DND-41 (cell line): ENCODE results near the gene PDE1C.

ENCODE experiments used
- ATAC-seq: fragments of 200-7000 bp; cut with Tn5 transposase; 3 replicates; pipeline ENCODE4 v1.9.1; 2021; ENCODE audit warnings: low read depth; ENCODE audit not compliant: insufficient read depth
- DNase-seq: peaks from one replicate; pipeline ENCODE4 v3.0.0-alpha.2; 2020
- H2AFZ ChIP-seq: 2 replicates; pipeline ENCODE4 v1.6.0; 2012; ENCODE audit warnings: low read depth, low read length
- H3K27ac ChIP-seq: 2 replicates; pipeline ENCODE4 v1.5.1; 2012; ENCODE audit warnings: low read length, inconsistent platforms
- H3K27me3 ChIP-seq: fragments of 200-600 bp; sonication (generic); 2 replicates; pipeline ENCODE4 v1.6.0; 2012; ENCODE audit warnings: low read length, mild to moderate bottlenecking, inconsistent platforms; ENCODE audit not compliant: insufficient read depth, poor library complexity
- H3K36me3 ChIP-seq: 2 replicates; pipeline ENCODE4 v1.5.1; 2012; ENCODE audit warnings: low read length, inconsistent platforms; ENCODE audit not compliant: insufficient read depth
- H3K4me1 ChIP-seq: 2 replicates; pipeline ENCODE4 v1.5.1; 2012; ENCODE audit warnings: mild to moderate bottlenecking, low read length; ENCODE audit not compliant: insufficient read depth
- H3K4me2 ChIP-seq: 2 replicates; pipeline ENCODE4 v1.6.0; 2012; ENCODE audit warnings: mild to moderate bottlenecking, moderate library complexity, low read length, inconsistent platforms; ENCODE audit not compliant: insufficient read depth
- H3K4me3 ChIP-seq, 2 experiments: fragments of 200-600 bp in 1 of 2; shearing (Covaris generic) in 1 of 2; 2 replicates each; pipeline ENCODE4 v1.5.1; 2012 to 2016; ENCODE audit warnings: inconsistent platforms in 2 of 2, low read length in 2 of 2, mild to moderate bottlenecking in 2 of 2, low read depth in 1 of 2, moderate library complexity in 1 of 2
- H3K79me2 ChIP-seq: 2 replicates; pipeline ENCODE4 v1.6.0; 2012; ENCODE audit warnings: low read length, inconsistent platforms; ENCODE audit not compliant: insufficient read depth
- H3K9ac ChIP-seq: 2 replicates; pipeline ENCODE4 v1.6.0; 2012; ENCODE audit warnings: low read depth, mild to moderate bottlenecking, inconsistent platforms, low read length, moderate library complexity
- H3K9me3 ChIP-seq: 2 replicates; pipeline ENCODE4 v1.5.1; 2012; ENCODE audit warnings: low read length, moderate library complexity, mild to moderate bottlenecking, inconsistent platforms; ENCODE audit not compliant: insufficient read depth, severe bottlenecking
- H4K20me1 ChIP-seq: 2 replicates; pipeline ENCODE4 v1.6.0; 2012; ENCODE audit warnings: low read length; ENCODE audit not compliant: insufficient read depth
- CTCF ChIP-seq: IDR thresholded peaks from 2 replicates; pipeline ENCODE4 v1.5.1; 2012; ENCODE audit warnings: borderline replicate concordance, low read length, moderate library complexity, mild to moderate bottlenecking; ENCODE audit not compliant: poor library complexity, severe bottlenecking; ENCODE audit errors: extremely low read depth
- EZH2 ChIP-seq: IDR thresholded peaks from 3 replicates; pipeline ENCODE4 v1.6.1; 2012; ENCODE audit warnings: borderline replicate concordance, low read depth, mild to moderate bottlenecking, moderate library complexity, low read length, inconsistent platforms; ENCODE audit not compliant: severe bottlenecking

Gene PDE1C

GRCh38 chr7:32103361-32103760 is 33.2 kb upstream of the PDE1C start:
- no peaks in the 10 kb centered on the region for H4K20me1 ChIP-seq
- no peak for DNase-seq
- no peaks in the 10 kb centered on the region for H3K36me3 ChIP-seq
- no peak overlapping the region for H3K4me3 ChIP-seq
- no peaks in the 10 kb centered on the region for H3K9me3 ChIP-seq
- TF ChIP-seq EZH2 (no peak), CTCF (no peak)
- ATAC-seq = no peak
- H2AFZ ChIP-seq = no peak overlapping the region
- H3K27me3 ChIP-seq = no peaks in the 10 kb centered on the region
- H3K9ac ChIP-seq = no peak overlapping the region
- H3K4me1 ChIP-seq = no peaks in the 10 kb centered on the region
- H3K27ac ChIP-seq = no peak overlapping the region
- no peak overlapping the region for H3K4me2 ChIP-seq
- no peaks in the 10 kb centered on the region for H3K79me2 ChIP-seq

DNA sequence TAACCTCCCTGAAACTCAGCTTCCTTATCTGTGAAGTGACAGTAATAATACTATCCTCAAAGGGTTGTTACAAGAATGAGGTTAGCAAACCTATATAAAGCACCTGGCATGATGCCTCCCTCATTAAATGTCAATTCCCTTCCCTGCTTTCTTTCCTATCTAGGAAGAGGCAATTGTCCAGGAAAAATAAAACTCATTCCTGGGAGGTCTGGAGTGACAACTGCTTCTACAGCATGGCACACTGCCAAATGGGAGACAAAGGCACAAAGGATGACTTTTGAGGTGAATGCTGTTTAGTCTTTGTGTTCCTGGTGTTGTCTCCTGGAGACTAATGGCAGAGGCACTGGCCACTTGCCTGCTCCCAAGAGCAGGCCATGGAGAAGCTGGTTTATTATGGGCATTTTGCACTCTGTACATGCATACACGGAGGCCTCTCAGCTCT is 32.2 kb upstream of the PDE1C start:
- Histone ChIP-seq H3K4me3 (no peak overlapping the region), H3K79me2 (no peaks in the 10 kb centered on the region), H3K4me1 (no peaks in the 10 kb centered on the region), H3K27ac (no peak overlapping the region), H3K9ac (no peak overlapping the region), H3K4me2 (no peak overlapping the region), H3K36me3 (no peaks in the 10 kb centered on the region), H4K20me1 (no peaks in the 10 kb centered on the region), H2AFZ (no peak overlapping the region), H3K27me3 (no peaks in the 10 kb centered on the region), H3K9me3 (no peaks in the 10 kb centered on the region)
- no peak for ATAC-seq
- no peak for TF ChIP-seq EZH2
- no peak for DNase-seq

- H3K79me2 ChIP-seq = no peaks in the 10 kb centered on the region
- H3K27ac ChIP-seq = no peak overlapping the region
- H3K9me3 ChIP-seq = no peaks in the 10 kb centered on the region
- H4K20me1 ChIP-seq = no peaks in the 10 kb centered on the region
- no peaks in the 10 kb centered on the region for H3K4me1 ChIP-seq
- no peak for DNase-seq
- no peak overlapping the region for H3K4me2 ChIP-seq
- H3K27me3 ChIP-seq = no peaks in the 10 kb centered on the region
- no peak for TF ChIP-seq EZH2
- no peak for TF ChIP-seq CTCF
- ATAC-seq = no peak
- H3K36me3 ChIP-seq = no peaks in the 10 kb centered on the region
- no peak overlapping the region for H2AFZ ChIP-seq
- no peak overlapping the region for H3K4me3 ChIP-seq
- H3K9ac ChIP-seq = no peak overlapping the region
Measured at GRCh38 chr7:32100407-32100907, 30.2 kb upstream of the PDE1C start.

- Histone ChIP-seq H3K9me3 (no peaks in the 10 kb centered on the region), H3K4me3 (no peak overlapping the region), H3K36me3 (no peaks in the 10 kb centered on the region), H3K27me3 (no peaks in the 10 kb centered on the region), H2AFZ (no peak overlapping the region), H4K20me1 (no peaks in the 10 kb centered on the region), H3K9ac (no peak overlapping the region), H3K27ac (no peak overlapping the region), H3K4me1 (no peaks in the 10 kb centered on the region), H3K4me2 (no peak overlapping the region), H3K79me2 (no peaks in the 10 kb centered on the region)
- ATAC-seq (no peak), DNase-seq (no peak)
- no peak for TF ChIP-seq CTCF
- TF ChIP-seq EZH2 = no peak
Measured at GRCh38 chr7:32094516-32094915, 24.3 kb upstream of the PDE1C start.
